Posterior cingulate gyrus (tissue), 11 donors: ENCODE data around the gene ARL6IP5.

ENCODE experiments used
- DNase-seq, 10 donors: peaks; one replicate each; pipeline versions ENCODE4 v3.0.0 to v3.0.0-alpha.2; 2020 to 2021; ENCODE audit warnings: mixed read lengths in 3 of 10
- intact Hi-C: fragments of 100-400 bp; cut with DNase I; formaldehyde crosslinking; loops from one replicate; pipeline ENCODE4 v1.15.1; 2023

ARL6IP5 gene, protein sequence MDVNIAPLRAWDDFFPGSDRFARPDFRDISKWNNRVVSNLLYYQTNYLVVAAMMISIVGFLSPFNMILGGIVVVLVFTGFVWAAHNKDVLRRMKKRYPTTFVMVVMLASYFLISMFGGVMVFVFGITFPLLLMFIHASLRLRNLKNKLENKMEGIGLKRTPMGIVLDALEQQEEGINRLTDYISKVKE

DNA sequence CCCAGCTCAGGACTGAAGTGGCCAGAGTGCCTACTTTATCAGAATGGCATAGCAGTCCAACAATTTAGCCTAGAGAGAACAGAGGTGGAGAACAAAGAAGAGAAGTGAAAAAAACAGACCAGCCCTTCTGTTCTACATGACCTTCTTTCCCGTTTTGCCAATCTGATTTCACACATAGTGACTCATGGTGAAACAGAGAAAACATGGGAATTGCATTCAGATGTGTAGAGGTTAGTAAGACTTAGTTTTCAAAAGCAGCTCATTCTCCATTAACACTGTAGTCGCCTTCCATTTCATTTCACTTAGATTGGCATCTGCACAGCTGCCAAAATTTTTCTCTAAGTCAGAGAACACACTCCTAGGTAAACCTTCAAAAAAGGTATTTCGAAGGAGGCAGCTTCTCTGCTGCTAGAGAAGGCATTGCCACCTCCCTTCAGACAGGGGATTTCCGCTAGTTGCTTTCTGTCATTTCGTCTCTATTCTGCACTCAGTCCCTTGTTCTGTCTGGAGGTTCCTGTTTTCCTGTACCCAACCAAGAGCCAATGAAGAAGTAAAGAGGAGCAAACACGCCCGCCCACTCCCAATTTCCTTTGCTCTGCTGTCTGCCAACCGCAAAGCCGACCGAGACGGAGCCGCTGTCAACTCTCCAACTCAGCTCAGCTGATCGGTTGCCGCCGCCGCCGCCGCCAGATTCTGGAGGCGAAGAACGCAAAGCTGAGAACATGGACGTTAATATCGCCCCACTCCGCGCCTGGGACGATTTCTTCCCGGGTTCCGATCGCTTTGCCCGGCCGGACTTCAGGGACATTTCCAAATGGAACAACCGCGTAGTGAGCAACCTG, at the start of gene ARL6IP5:
Gene ARL6IP5, plus strand, starts transcription at position 612 of the 842 bp plus-strand sequence. Its CDS starts 111 bp downstream, at position 723.
- intact Hi-C loops = loop anchor here (5.0 kb wide), 1 partner anchor 72 kb away; the partner anchor contains the start of gene EOGT
- DNase-seq = peak; percentile 95 to 99 (median 96)

DNA sequence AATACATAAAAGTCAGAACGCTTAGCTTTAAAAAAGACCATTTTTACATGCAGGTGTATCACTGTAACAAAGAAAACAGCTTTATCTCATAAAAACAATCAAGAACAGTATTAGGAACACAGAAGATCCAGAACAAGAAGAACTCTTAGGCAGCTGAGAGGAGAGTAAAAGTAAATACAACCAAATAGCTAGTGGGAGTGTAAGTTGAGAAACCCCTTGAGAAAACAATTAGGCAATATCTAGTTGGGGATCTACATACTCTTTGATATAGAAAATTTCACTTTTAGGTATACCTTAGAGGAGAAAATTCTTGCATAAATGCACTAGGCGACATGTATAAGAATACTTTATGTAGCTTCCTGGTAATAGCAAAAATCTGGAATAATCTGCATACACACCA, 40.1 kb upstream of the ARL6IP5 start:
- DNase-seq = no peak
- intact Hi-C loops = no loop called here

DNA sequence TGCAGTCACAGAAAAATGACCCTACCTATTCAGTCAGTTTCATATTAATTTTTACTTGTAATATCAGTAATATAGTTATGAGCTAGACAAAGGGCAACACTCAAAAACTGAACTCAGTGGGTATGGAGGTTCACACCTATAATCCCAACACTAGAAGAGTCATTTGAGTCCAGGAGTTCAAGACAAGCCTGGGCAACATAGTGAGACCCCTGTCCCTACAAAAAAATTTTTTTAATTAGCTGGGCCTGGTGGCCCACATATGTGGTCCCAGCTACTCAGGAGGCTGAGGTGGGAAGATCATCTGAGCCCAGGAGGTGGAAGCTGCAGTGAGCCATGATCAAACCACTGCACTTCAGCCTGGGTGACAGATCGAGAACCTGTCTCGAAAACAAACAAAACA, 35.7 kb upstream of the ARL6IP5 start:
- intact Hi-C loops = no loop called here
- DNase-seq = no peak

DNA sequence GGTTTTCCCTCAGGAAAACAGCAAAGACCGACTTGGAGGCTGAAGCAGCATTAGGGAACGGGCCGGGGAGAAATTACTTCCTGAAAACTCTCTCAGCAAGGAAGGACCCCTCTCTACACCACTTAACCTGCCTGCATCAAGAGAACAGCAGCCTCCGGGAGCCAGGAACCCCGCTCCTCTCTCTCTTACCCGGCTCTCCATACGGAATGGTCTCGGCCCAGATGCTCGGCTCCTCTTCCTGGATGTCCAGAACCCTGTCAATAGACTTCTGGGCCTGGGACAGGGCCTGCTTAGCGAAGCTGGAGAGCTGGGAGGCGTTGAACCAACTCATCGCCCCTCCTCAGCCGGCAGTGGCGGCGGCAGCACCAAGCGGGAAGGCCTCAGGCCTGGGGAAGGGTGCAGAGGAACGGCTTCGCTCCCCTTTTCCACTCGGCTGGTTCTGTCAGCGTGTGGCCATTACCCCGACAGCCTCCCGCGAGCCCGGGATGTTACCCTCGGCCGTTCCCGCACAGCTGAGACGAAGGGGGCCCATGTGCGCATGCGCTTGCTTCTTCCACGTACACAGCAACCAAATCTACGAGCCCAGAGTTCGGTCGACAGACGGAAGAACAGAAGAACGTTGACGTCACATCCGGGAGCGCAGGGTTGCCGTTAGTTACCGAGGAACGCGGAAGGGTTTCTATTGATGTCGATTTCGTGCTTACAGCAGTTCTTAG, 32.8 kb upstream of the ARL6IP5 start, which contains the start of gene TMF1:
Gene TMF1, minus strand, starts transcription at position 578 of the 716 bp plus-strand sequence. Its CDS starts 247 bp downstream, at position 331.
- intact Hi-C loops = loop anchor here (2.0 kb wide), 1 partner anchor 29 kb away; the partner anchor contains the start of gene UBA3
- peak; percentile 94 to 99 (median 96) for DNase-seq

DNA sequence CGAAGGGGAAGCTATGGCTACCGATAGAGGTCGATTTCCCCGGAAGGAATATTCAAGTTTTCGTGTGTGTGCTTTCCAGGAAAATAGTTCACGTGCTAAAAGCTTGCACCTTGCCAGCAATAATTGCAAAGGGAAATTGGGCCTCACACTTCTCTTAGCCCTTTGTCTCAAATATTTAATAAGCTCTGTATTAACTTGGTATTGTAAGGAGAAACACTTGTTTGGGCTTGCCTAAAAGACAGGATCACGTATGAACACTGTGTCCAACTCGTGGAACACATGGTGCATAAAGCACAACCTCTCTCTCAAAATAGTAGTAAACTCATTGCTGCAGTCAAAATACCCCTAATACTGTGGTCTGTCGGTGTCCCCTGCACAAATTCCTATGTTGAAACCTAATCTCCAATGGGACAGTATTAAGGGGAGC, 32.3 kb upstream of the ARL6IP5 start:
- no peak for DNase-seq
- intact Hi-C loops = loop anchor here (2.0 kb wide), 1 partner anchor 28 kb away; the partner anchor contains the start of gene UBA3

DNA sequence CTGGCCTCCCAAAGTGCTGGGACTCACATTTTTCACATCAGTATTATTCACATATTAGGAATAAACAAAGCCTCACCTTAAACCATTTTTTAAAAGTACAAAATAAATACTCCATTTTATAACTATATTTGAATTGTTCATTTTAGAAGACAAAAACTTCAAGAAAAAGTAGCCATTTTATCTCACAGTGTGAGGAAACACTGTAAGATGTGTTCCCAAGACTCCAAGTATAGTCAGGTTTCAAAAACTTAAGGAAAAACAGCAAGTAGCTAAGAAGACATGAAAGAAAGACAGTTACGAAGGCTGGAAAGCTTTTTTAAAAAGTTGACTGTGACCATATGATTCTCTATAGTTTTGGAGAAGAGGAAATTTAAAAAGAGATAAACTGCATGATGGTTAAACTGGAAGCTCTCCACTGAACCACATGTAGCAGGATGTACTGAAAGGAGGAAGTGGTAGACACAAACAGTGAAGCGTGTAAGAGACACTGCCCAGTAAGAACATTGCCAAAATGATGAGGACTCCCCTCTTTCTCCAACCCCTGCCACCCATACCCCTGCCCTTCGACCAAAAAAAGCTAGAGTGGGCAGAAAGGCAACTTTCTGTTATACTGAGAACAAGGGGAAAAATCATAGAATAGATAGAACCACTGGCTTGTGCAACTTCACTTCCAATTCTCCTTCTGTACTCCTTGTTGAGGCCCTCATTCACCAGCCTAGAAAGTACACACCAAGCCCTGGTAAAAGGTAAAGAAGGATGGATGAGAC, 26.4 kb upstream of the ARL6IP5 start:
- intact Hi-C loops = no loop called here
- no peak for DNase-seq

DNA sequence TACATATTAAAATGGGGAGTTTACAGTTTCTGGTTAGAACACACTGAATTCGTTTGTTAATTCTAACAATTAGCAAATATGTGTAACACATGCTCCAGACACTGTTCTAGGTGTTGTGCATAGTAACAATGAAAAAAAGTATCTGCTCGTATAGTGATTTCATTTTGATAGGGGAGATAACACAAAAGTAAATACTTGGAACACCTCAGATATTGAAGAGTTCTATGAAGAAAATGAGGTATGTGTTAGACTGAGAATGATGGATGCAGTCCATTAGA, 25.9 kb upstream of the ARL6IP5 start:
- DNase-seq = no peak
- intact Hi-C loops = no loop called here

DNA sequence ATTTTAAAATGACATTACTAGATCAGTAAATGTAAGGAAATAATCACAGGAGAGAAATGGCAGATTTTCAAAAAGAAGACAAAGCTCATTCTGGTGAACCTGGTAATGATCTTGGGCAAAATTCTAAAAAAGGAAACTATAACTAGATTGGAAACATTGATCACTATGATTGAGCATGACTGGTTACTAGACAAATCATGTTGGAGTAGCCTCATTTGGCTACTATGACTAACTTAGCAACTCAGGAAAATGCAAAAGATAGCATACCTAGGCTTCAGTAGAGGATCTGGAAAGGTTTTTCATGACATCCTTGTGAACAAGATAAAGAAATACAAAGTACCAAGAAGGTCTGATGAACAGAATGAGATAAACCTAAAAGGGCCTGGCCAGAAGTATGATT, 25.0 kb upstream of the ARL6IP5 start:
- DNase-seq = no peak
- intact Hi-C loops = no loop called here

DNA sequence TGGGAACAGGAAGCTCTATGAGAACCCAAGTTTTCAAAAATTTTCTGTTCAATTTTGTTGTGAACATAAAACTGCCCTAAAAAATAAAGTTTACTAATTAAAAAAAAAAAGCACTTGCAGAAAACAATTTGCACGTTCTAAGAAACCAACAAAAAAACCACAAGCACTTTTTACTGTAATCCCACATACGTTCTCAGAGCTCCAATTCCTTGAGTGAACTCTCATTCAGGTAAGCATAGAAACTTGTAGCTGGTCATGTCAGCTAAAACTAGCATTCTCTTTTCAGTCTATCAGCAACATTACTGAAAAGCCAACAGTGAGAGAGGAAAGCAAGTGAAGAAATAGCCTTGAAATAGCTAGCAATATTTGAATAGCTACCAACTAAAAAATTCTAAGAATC, 21.1 kb upstream of the ARL6IP5 start:
- no peak for DNase-seq
- intact Hi-C loops = no loop called here

DNA sequence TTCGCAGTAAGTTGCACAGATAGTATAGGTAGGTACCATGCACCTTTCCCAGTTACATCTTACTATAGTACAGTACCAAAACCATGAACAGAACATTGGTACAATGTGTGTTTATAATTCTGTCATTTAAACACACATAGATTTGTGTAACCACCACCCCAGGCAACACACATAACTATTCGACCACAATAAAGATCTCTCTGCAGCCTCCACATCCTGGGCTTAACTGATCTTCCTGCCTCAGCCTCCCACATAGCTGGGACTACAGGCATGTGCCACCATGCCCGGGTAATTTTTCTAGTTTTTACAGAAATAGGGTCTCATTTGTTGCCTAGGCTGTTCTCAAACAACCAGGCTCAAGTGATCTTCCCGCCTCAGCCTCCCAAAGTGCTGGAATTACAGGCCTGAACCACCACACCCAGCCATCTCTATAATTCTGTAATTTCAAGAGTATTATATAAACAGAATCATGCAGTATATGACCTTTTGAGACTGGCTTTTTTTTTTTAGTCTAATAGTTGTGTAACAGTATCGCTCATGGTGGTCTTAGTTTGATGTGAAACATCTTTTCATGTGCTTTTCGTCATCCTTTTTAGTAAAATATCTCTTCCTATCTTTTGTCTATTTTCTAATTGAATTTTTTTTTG, 19.3 kb upstream of the ARL6IP5 start:
- intact Hi-C loops = no loop called here
- DNase-seq = no peak

DNA sequence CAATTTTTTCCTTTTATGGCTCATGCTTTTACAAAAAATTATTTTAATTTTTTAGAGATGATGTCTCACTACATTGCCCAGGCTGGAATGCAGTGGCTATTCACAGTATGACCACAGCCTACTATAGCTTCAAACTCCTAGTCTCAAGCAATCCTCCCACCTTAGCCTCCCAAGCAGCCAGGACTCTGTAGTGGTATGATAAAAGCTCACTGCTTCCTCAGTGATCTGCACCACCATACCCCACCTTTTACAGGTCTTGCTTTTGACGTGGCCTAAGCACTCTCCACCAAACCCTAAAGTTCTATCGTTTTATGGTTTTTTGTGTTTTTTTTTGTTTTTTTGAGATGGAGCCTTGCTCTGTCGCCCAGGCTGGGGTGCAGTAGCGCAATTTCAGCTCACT, 18.6 kb upstream of the ARL6IP5 start:
- no peak for DNase-seq
- intact Hi-C loops = no loop called here

DNA sequence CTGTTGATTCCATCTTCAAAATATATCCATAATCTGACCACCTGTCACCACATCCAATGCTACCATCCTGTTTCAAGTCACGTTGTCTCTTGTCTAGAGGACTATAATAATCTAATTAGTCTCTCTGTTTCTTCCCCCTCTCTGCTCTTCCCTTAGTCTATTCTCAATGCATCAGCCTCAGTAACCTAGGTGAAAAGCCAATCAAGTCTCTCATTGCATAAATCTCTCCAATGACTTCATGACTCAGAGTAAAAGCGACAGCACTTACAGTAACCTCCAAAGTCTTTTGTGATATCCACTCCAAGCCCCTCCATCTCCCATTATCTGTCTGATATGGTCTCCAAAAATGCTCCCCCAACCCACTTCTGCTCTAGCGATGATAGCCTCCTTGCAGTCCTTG, 11.8 kb upstream of the ARL6IP5 start:
- intact Hi-C loops = no loop called here
- no peak for DNase-seq

DNA sequence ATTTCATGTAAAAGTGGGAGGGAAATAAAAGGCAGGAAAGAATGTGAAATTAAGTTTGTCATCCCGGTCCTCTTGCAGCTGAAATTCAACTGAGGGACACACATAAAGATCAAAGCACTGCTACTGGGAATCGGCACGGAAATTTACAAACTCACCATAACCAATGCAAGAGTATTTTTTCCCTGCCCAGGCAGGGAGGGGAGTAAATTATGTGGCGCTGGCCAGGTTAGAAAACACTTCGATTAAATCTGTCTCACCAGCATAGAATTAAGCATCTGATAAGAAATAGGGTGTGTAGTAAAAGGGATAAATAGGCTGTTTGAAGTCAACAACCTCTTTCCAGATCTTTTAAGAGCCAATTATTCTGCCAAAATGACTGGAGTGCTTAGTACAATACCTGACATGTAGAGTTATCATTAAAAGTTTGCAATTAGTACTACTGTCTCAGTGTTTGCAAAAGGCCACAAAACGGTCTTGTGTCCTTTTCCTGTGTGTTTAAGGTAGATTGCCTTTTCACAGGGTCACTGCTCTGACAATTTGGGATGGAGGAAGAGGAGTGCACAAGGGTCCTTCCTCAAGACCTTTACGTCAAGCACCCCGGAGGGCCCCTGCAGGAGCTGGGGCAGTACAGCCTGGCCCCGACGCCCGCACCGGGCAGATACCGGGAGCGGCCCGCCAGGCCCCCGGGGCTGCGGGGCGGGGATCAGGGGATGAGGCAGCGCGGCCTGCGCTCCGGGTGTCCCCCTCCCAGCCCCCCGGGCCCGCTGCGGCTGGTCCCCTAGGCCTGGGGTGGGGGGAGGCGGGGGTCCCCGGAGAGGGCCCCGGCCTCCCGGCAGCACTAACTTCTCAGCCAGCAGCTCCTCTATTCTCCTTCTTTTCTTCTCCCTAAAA, 5.2 kb upstream of the ARL6IP5 start:
- intact Hi-C loops = loop anchor here (2.0 to 5.0 kb wide), 2 partner anchors 27 to 67 kb away; partner anchors contain the start of genes EOGT and TMF1
- peak in 3 of 10 donors; percentile 39 to 79 (median 71) for DNase-seq

DNA sequence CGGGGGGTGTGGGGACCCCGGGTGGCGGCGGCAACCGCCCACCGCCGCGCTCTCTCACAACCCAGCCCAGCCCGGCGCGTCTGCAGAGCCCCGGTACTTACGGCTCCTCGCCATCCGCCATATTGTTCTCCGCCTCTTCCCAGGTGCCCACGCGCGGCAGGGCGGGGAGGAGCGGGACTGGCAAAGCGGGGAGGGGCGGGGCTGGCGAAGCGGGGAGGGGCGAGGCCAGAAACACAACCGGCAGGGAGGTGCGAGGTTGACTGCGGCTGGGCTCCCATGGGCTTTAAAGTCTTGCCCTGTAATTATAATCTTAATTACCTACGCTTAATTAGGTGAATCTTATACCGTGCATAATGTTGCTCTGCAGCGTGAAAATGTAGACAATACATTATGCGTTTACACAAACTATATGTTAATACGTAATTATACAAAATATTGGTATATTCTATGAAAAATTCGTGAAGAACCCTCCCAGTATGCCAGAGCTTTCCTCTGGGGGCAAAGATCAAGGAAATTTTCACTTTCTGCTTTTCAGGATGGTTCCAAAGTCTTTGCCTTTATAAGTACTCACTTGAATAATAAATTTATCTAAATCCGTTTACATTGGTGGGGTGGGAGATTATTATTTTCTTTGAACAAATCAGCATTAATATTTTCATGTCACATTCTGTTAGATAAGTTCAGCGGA, 4.4 kb upstream of the ARL6IP5 start, which contains the start of gene UBA3:
Gene UBA3, minus strand, starts transcription at position 133 of the 688 bp plus-strand sequence. Its CDS starts 12 bp downstream, at position 121.
- intact Hi-C loops = loop anchor here (2.0 to 5.0 kb wide), 2 partner anchors 28 to 68 kb away; partner anchors contain the start of genes EOGT and TMF1
- peak; percentile 88 to 99 (median 93) for DNase-seq

DNA sequence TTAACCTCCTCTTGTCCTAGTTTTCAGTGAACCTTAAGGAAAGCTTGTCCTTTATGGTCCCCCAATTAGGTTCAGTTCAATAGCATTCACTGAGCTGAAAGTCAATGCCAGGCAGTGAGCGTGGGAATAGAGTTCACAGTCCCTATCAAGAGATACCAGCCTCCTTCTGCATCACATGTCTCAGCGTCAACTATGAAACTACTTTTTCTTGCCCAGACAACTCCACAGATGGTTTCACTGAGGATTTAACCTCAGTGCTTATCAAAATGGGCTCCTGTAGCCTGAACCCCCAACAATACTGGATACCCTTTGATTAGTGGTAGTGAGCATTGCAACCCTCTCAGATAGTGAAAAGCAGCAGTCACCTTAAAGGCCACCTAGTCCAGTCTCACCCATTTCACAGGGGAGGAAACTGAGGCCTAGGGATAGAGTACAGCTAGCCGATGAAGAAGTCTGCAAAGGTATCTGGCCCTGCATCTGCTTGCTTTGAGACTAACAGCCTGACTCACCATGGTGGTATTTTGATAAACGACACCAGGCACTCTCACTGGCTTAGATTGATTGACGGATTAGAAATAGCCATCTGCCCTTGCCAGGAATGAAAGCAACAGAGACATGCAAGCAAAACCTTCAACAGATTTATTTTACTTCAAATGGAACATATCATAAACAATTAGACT, 3.0 kb upstream of the ARL6IP5 start:
- intact Hi-C loops = loop anchor here (2.0 to 5.0 kb wide), 2 partner anchors 29 to 69 kb away; partner anchors contain the start of genes EOGT and TMF1
- DNase-seq = no peak

DNA sequence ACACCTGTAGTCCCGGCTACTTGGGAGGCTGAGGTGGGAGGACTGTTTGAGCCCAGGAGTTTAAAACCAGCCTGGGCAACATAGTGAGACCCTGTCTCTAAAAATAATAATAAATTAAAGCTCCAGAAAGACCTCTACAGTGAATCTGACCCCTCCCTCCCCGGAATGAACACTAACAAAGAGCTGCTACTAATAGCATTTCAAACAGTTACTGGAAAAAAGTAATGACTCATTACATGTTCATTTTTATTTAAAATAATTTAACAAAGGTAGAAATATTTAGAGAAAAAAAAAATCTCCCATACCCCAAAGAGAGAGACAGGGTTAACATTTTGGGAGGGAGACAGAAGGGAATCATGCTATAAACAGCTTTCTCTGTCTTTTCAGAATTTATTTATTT, 2.4 kb upstream of the ARL6IP5 start:
- no peak for DNase-seq
- intact Hi-C loops = loop anchor here (5.0 kb wide), 1 partner anchor 70 kb away; the partner anchor contains the start of gene EOGT

DNA sequence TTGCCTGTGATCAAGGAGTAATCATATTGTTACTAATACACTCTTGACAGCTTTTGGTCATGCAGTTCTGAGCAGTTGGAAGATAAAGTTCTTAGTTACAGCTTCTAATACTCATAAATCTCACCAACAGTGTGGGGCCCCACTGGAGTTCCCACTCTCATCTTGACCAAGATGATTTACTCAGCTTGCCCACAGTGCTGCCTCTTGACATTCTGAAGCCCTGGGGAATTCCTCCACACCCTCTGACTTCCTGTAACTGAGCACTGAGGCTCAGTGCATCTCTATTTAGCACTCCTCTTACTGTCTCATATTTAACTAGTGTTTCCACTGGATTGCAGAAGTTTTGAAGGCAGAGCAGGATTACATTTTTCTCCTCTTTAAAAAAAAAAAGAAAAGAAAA, 1.9 kb upstream of the ARL6IP5 start:
- DNase-seq = peak in 1 of 10 donors; percentile 16

More for the DNA sequence above, 1.9 kb upstream of the ARL6IP5 start:
- intact Hi-C loops = loop anchor here (5.0 kb wide), 1 partner anchor 71 kb away; the partner anchor contains the start of gene EOGT
